Parathyroid adenoma (tissue), 2 donors: ENCODE measurements around the gene SFTPA1.
"Not testable (repeated sequence)": the region's sequence is repeated elsewhere in the genome, so short reads cannot be mapped to it uniquely, and the experiment has no call there.

Experiments
- H2AFZ ChIP-seq: fragments of 300-600 bp; sonication (generic); one replicate; pipeline ENCODE4 v1.7.0; 2017; ENCODE audit warnings: antibody characterized with exemption, mild to moderate bottlenecking
- H3K27ac ChIP-seq: fragments of 300-600 bp; sonication (generic); one replicate; pipeline ENCODE4 v1.7.0; 2017
- H3K27me3 ChIP-seq: fragments of 300-600 bp; sonication (generic); one replicate; pipeline ENCODE4 v1.7.0; 2017; ENCODE audit warnings: low read length; ENCODE audit not compliant: control insufficient read depth, insufficient read depth
- H3K36me3 ChIP-seq: fragments of 300-600 bp; sonication (generic); one replicate; pipeline ENCODE4 v1.7.0; 2017; ENCODE audit warnings: low read length; ENCODE audit not compliant: control insufficient read depth, insufficient read depth
- H3K4me1 ChIP-seq: fragments of 300-600 bp; sonication (generic); one replicate; pipeline ENCODE4 v1.7.0; 2017; ENCODE audit warnings: control low read depth
- H3K4me2 ChIP-seq: fragments of 300-600 bp; sonication (generic); one replicate; pipeline ENCODE4 v1.7.0; 2017; ENCODE audit warnings: low read length
- H3K4me3 ChIP-seq: fragments of 300-600 bp; sonication (generic); one replicate; pipeline ENCODE4 v1.7.0; 2017; ENCODE audit warnings: low read depth, low read length
- H3K79me2 ChIP-seq: fragments of 300-600 bp; sonication (generic); one replicate; pipeline ENCODE4 v1.7.0; 2017; ENCODE audit warnings: control low read depth
- H3K9ac ChIP-seq: fragments of 300-600 bp; sonication (generic); one replicate; pipeline ENCODE4 v1.7.0; 2017; ENCODE audit warnings: mild to moderate bottlenecking
- H3K9me3 ChIP-seq: fragments of 300-600 bp; sonication (generic); one replicate; pipeline ENCODE4 v1.7.0; 2017; ENCODE audit warnings: low read length; ENCODE audit not compliant: control insufficient read depth
- CTCF ChIP-seq: fragments of 300-600 bp; sonication (generic); IDR thresholded peaks from one replicate; pipeline ENCODE4 v1.7.0; 2017; ENCODE audit warnings: antibody characterized with exemption, mild to moderate bottlenecking
- donor health status: primary hyperparathyroidism.

Gene SFTPA1

GRCh38 chr10:79585870-79586527 lies 24.7 kb upstream of the SFTPA1 start:
- Histone ChIP-seq H3K4me3 (no peak overlapping the region), H3K79me2 (no peaks in the 10 kb centered on the region), H3K27ac (no peak overlapping the region), H3K9ac (no peak overlapping the region), H3K36me3 (no peaks in the 10 kb centered on the region), H3K27me3 (no peaks in the 10 kb centered on the region), H3K4me2 (no peak overlapping the region), H2AFZ (no peak overlapping the region), H3K4me1 (no peaks in the 10 kb centered on the region), H3K9me3 (no peaks in the 10 kb centered on the region)
- no peak for TF ChIP-seq CTCF

- H3K36me3 ChIP-seq = no peaks in the 10 kb centered on the region
- no peak overlapping the region for H2AFZ ChIP-seq
- H3K4me3 ChIP-seq = no peak overlapping the region
- no peaks in the 10 kb centered on the region for H3K79me2 ChIP-seq
- H3K4me1 ChIP-seq = no peaks in the 10 kb centered on the region
- H3K27ac ChIP-seq = no peak overlapping the region
- H3K9ac ChIP-seq = no peak overlapping the region
- no peaks in the 10 kb centered on the region for H3K27me3 ChIP-seq
- no peak for TF ChIP-seq CTCF
- H3K9me3 ChIP-seq = no peaks in the 10 kb centered on the region
- H3K4me2 ChIP-seq = no peak overlapping the region
Observed at GRCh38 chr10:79586933-79587332, 23.8 kb upstream of the SFTPA1 start.

GRCh38 chr10:79588800-79589199 lies 21.9 kb upstream of the SFTPA1 start:
- Histone ChIP-seq H2AFZ (no peak overlapping the region), H3K9me3 (no peaks in the 10 kb centered on the region), H3K27ac (no peak overlapping the region), H3K27me3 (no peaks in the 10 kb centered on the region), H3K79me2 (no peaks in the 10 kb centered on the region), H3K4me1 (no peaks in the 10 kb centered on the region), H3K9ac (no peak overlapping the region), H3K36me3 (no peaks in the 10 kb centered on the region), H3K4me3 (no peak overlapping the region), H3K4me2 (no peak overlapping the region)
- TF ChIP-seq CTCF = no peak

- no peaks in the 10 kb centered on the region for H3K27me3 ChIP-seq
- H3K27ac ChIP-seq = no peak overlapping the region
- no peaks in the 10 kb centered on the region for H3K36me3 ChIP-seq
- H3K4me3 ChIP-seq = no peak overlapping the region
- no peak for TF ChIP-seq CTCF
- H3K79me2 ChIP-seq = no peaks in the 10 kb centered on the region
- H3K9me3 ChIP-seq = no peaks in the 10 kb centered on the region
- H3K9ac ChIP-seq = no peak overlapping the region
- no peaks in the 10 kb centered on the region for H3K4me1 ChIP-seq
- H2AFZ ChIP-seq = no peak overlapping the region
- H3K4me2 ChIP-seq = no peak overlapping the region
Observed at GRCh38 chr10:79593377-79593776, 17.4 kb upstream of the SFTPA1 start.

- H3K36me3 ChIP-seq, H3K9ac ChIP-seq, H3K79me2 ChIP-seq, H3K4me3 ChIP-seq, H3K9me3 ChIP-seq, H2AFZ ChIP-seq, H3K4me2 ChIP-seq, H3K27me3 ChIP-seq, H3K4me1 ChIP-seq, H3K27ac ChIP-seq: not testable (repeated sequence)
Observed at GRCh38 chr10:79594565-79594964, 16.2 kb upstream of the SFTPA1 start.
